SK-N-SH (cell line): ENCODE data around the gene SLC26A4. TPM values are rescaled to one million over a fixed set of nuclear protein-coding genes. Genes with fewer than 3 reads are reported as not detected.

Experiments
- CTCF ChIA-PET: fragments of 300-600, 350-600 bp; formaldehyde crosslinking; extraction: SDS; loops from one replicate; lab custom pipeline; 2021; lab: Yijun Ruan, JAX
- POLR2A ChIA-PET: fragments of 350-600 bp; sonication (Branson Sonifier 250); formaldehyde crosslinking; extraction: SDS; loops from one replicate; lab custom pipeline; 2020; ENCODE audit warnings: antibody characterized with exemption, inconsistent platforms; lab: Yijun Ruan, JAX
- DNase-seq: peaks from one replicate; pipeline ENCODE4 v3.0.0; 2012
- H2AFZ ChIP-seq: fragments of 200-600 bp; sonication (generic); 2 replicates; pipeline ENCODE4 v1.8.1; 2016; ENCODE audit warnings: antibody characterized with exemption, mild to moderate bottlenecking, low read depth
- H3F3A ChIP-seq: fragments of 200-600 bp; sonication (generic); replicated peaks from 2 replicates; pipeline ENCODE3; 2016; ENCODE audit warnings: antibody characterized with exemption, mild to moderate bottlenecking; ENCODE audit not compliant: insufficient read depth
- H3K27ac ChIP-seq, 2 experiments: fragments of 200-500 bp in 1 of 2; fragments of 200-600 bp in 1 of 2; sonication (Bioruptor generic) in 1 of 2; sonication (generic), shearing (Covaris generic) in 1 of 2; 2 replicates each; pipeline versions ENCODE4 v1.5.1 to v1.6.1; 2014 to 2016; ENCODE audit warnings: low read depth in 2 of 2, inconsistent platforms in 1 of 2, low read length in 1 of 2, mild to moderate bottlenecking in 1 of 2, mixed read lengths in 1 of 2
- H3K27me3 ChIP-seq: fragments of 200-600 bp; sonication (generic), shearing (Covaris generic); 2 replicates; pipeline ENCODE4 v1.6.1; 2016; ENCODE audit warnings: mixed run types; ENCODE audit not compliant: insufficient read depth
- H3K36me3 ChIP-seq, 2 experiments: fragments of 200-500 bp in 1 of 2; fragments of 200-600 bp in 1 of 2; sonication (Bioruptor generic) in 1 of 2; sonication (generic) in 1 of 2; replicated peaks in 1 of 2; 2 replicates each; pipeline versions ENCODE3 to v1.5.1; 2014 to 2016; ENCODE audit warnings: low read length in 1 of 2, mild to moderate bottlenecking in 1 of 2; ENCODE audit not compliant: insufficient read depth in 2 of 2, control insufficient read depth in 1 of 2
- H3K4me1 ChIP-seq, 2 experiments: fragments of 200-500 bp in 1 of 2; fragments of 200-600 bp in 1 of 2; sonication (Bioruptor generic) in 1 of 2; sonication (generic), shearing (Covaris generic) in 1 of 2; 2 replicates each; pipeline versions ENCODE4 v1.5.1 to v1.6.1; 2014 to 2016; ENCODE audit warnings: low read depth in 1 of 2, low read length in 1 of 2, mixed run types in 1 of 2; ENCODE audit not compliant: insufficient read depth in 2 of 2, control insufficient read depth in 1 of 2
- H3K4me2 ChIP-seq: fragments of 200-600 bp; sonication (generic), shearing (Covaris generic); 2 replicates; pipeline ENCODE4 v1.6.1; 2017; ENCODE audit warnings: mixed run types
- H3K4me3 ChIP-seq, 2 experiments: fragments of 200-500 bp in 1 of 2; fragments of 200-600 bp in 1 of 2; sonication (Bioruptor generic) in 1 of 2; sonication (generic), shearing (Covaris generic) in 1 of 2; 2 replicates each; pipeline versions ENCODE4 v1.5.1 to v1.8.1; 2014 to 2016; ENCODE audit warnings: low read depth in 2 of 2, inconsistent platforms in 1 of 2, low read length in 1 of 2, mild to moderate bottlenecking in 1 of 2, mixed read lengths in 1 of 2, moderate library complexity in 1 of 2
- H3K79me2 ChIP-seq: fragments of 200-600 bp; sonication (generic); 2 replicates; pipeline ENCODE4 v1.8.1; 2017; ENCODE audit warnings: mild to moderate bottlenecking; ENCODE audit not compliant: insufficient read depth
- H3K9ac ChIP-seq: fragments of 200-600 bp; sonication (generic); 2 replicates; pipeline ENCODE4 v1.6.1; 2017; ENCODE audit warnings: mixed run types
- H3K9me2 ChIP-seq: fragments of 200-600 bp; sonication (generic); 2 replicates; pipeline ENCODE4 v1.6.1; 2017; ENCODE audit warnings: mixed run types
- H3K9me3 ChIP-seq: fragments of 200-600 bp; sonication (generic); 2 replicates; pipeline ENCODE4 v1.6.1; 2017; ENCODE audit warnings: mixed run types, mild to moderate bottlenecking, moderate library complexity
- H4K20me1 ChIP-seq: fragments of 200-600 bp; sonication (generic); 2 replicates; pipeline ENCODE4 v1.6.1; 2017; ENCODE audit warnings: mild to moderate bottlenecking, mixed run types; ENCODE audit not compliant: insufficient read depth
- CHD2 ChIP-seq: fragments of 150-350 bp; IDR thresholded peaks from 2 replicates; pipeline ENCODE4 v1.6.1; 2018; ENCODE audit warnings: low read length; ENCODE audit not compliant: partially characterized antibody
- EZH2phosphoT487 ChIP-seq: fragments of 200-600 bp; sonication (generic); IDR thresholded peaks from 2 replicates; pipeline ENCODE4 v1.6.1; 2017; ENCODE audit warnings: low read depth, mixed run types, mild to moderate bottlenecking, antibody characterized with exemption, moderate library complexity, borderline replicate concordance
- FOSL2 ChIP-seq: IDR thresholded peaks from 2 replicates; pipeline ENCODE4 v1.4.0; 2012; ENCODE audit warnings: low read depth, mild to moderate bottlenecking, moderate library complexity, borderline replicate concordance
- FOXJ3 ChIP-seq: sonication (generic); formaldehyde crosslinking; IDR thresholded peaks from 2 replicates; pipeline ENCODE4 v1.5.1; 2020; ENCODE audit warnings: mild to moderate bottlenecking, missing genetic modification reagents
- JUND ChIP-seq: IDR thresholded peaks from 2 replicates; pipeline ENCODE4 v1.4.0; 2012
- MXI1 ChIP-seq: IDR thresholded peaks from 2 replicates; pipeline ENCODE4 v1.6.1; 2012; ENCODE audit warnings: mild to moderate bottlenecking, low read depth, low read length, improper control_type of control experiment
- NFIC ChIP-seq: IDR thresholded peaks from 2 replicates; pipeline ENCODE4 v1.4.0; 2012; ENCODE audit warnings: borderline replicate concordance
- POLR2AphosphoS5 ChIP-seq: IDR thresholded peaks from 2 replicates; pipeline ENCODE4 v1.6.1; 2012; ENCODE audit warnings: low read depth, low read length
- RCOR1 ChIP-seq: fragments of 150-350 bp; IDR thresholded peaks from 2 replicates; pipeline ENCODE4 v1.6.1; 2017; ENCODE audit warnings: antibody characterized with exemption, low read length
- RFX5 ChIP-seq: IDR thresholded peaks from 2 replicates; pipeline ENCODE4 v1.6.1; 2012; ENCODE audit warnings: mild to moderate bottlenecking, improper control_type of control experiment, low read length
- SIN3A ChIP-seq: IDR thresholded peaks from 2 replicates; pipeline ENCODE4 v1.6.1; 2012; ENCODE audit warnings: low read depth, mild to moderate bottlenecking, low read length, moderate library complexity, borderline replicate concordance
- WGBS: methylation state at CpG from one replicate; pipeline ENCODE4 v1.1.6; 2017; ENCODE audit warnings: low lambda C conversion rate; 5-methylcytosine and 5-hydroxymethylcytosine counted together
- polyA plus RNA-seq, 3 experiments: library from polyadenylated mRNA; depleted of rRNA; stranded (reverse); fragments of >200 nt; gene quantifications; 2 replicates each; pipeline ENCODE4 v1.2.3, GENCODE V29; 2012
- TF ChIP-seq, protein P1 (sequence below): IDR thresholded peaks from 2 replicates; pipeline ENCODE4; 2012
- TF ChIP-seq, protein P2 (sequence below): fragments of 150-350 bp; IDR thresholded peaks from 2 replicates; pipeline ENCODE4 v1.6.1; 2016; ENCODE audit warnings: mild to moderate bottlenecking, low read depth, low read length
- TF ChIP-seq, protein P3 (sequence below): IDR thresholded peaks from 2 replicates; pipeline ENCODE4 v1.4.0; 2012; ENCODE audit warnings: low read depth, borderline replicate concordance

The SLC26A4 gene
- polyA plus RNA-seq, 1 of the 3 experiments (the other 2 are of a cell fraction), result 0.61 TPM

DNA sequence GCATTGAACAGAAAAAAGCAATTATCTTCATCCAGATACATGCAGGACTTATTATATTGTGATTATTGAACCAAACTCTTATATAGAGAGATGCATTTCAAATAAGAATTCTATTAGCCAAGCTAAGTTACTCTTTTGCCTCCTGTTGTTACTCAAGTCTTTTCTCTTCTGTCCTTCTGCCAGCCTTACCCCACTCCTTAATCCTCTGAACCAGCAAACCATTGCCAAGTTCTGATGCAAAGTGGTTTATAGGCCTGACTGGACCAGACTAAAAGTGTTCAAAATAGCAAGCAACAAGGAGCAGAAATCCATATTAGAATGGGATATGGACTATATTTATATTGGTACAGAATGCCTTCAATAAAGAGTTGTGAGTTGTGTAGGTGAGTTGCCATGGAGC lies 2.2 kb upstream of the SLC26A4 start:
- Histone ChIP-seq H3K9me3 (no peaks in the 10 kb centered on the region), H3K4me3 (no peak overlapping the region), H3F3A (no peaks in the 10 kb centered on the region), H3K4me2 (no peak overlapping the region), H3K36me3 (no peaks in the 10 kb centered on the region), H3K4me1 (peaks cover 0 to 14% of the 10 kb centered on the region in 2 experiments; a peak in 1 of 4 replicates), H3K27ac (no peak overlapping the region), H3K27me3 (peaks cover 15% of the 10 kb centered on the region), H3K9ac (no peak overlapping the region), H4K20me1 (no peaks in the 10 kb centered on the region), H3K79me2 (no peaks in the 10 kb centered on the region), H3K9me2 (no peaks in the 10 kb centered on the region), H2AFZ (no peak overlapping the region)
- TF ChIP-seq EZH2phosphoT487, result no peak
- ChIA-PET POLR2A (no interaction called here), CTCF (no interaction called here)
- no peak for DNase-seq

DNA sequence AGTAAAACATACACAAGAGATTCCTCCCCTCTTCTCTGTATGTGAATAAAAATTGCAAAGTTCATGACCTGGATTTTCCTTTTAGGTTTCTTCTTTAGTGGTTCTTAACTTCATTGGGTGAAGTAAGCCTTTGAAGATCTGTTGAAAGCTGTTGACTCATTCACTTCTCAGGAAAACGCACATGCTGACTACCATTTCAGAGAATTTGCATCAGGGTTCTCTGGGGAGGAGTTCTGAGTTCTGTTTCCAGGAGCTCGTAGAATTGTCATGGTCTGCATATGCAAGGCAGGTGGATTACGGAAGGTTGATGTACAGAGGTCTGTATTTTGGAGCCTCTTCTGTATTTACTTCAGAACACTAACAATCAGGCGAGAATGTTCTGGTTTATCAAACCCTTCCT lies 962 bp upstream of the SLC26A4 start:
- 68% methylated on average over 4 of the region's 4 CpGs for WGBS
- TF ChIP-seq, protein P1, sequence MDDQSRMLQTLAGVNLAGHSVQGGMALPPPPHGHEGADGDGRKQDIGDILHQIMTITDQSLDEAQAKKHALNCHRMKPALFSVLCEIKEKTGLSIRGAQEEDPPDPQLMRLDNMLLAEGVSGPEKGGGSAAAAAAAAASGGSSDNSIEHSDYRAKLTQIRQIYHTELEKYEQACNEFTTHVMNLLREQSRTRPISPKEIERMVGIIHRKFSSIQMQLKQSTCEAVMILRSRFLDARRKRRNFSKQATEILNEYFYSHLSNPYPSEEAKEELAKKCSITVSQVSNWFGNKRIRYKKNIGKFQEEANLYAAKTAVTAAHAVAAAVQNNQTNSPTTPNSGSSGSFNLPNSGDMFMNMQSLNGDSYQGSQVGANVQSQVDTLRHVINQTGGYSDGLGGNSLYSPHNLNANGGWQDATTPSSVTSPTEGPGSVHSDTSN, result peak; percentile 12; the same call in 1 of the 2 replicates
- no peak for TF ChIP-seq SIN3A
- peak; percentile 54; the same call in 1 of the 2 replicates for TF ChIP-seq FOSL2
- TF ChIP-seq RFX5, result no peak
- TF ChIP-seq POLR2AphosphoS5, result no peak
- TF ChIP-seq JUND, result 0 out of 2 replicates have a peak, but pooled peaks have one; percentile 32
- Histone ChIP-seq H3K36me3 (no peaks in the 10 kb centered on the region), H3K27me3 (peaks cover 15% of the 10 kb centered on the region), H3K9me2 (no peaks in the 10 kb centered on the region), H3K4me1 (peaks cover 0 to 14% of the 10 kb centered on the region in 2 experiments; a peak in 1 of 4 replicates), H3K4me2 (no peak overlapping the region), H3K9me3 (no peaks in the 10 kb centered on the region), H4K20me1 (no peaks in the 10 kb centered on the region), H2AFZ (no peak overlapping the region), H3K9ac (no peak overlapping the region), H3F3A (no peaks in the 10 kb centered on the region), H3K79me2 (no peaks in the 10 kb centered on the region), H3K4me3 (no peak overlapping the region), H3K27ac (no peak overlapping the region)
- DNase-seq, result no peak
- POLR2A ChIA-PET, result no interaction called here
- CTCF ChIA-PET, result interaction anchor here (0.7 to 1.6 kb wide), 5 partner anchors 17 to 220 kb away, joined by 3 to 4 read pairs (median 3); no protein-coding TSS in a partner anchor

DNA sequence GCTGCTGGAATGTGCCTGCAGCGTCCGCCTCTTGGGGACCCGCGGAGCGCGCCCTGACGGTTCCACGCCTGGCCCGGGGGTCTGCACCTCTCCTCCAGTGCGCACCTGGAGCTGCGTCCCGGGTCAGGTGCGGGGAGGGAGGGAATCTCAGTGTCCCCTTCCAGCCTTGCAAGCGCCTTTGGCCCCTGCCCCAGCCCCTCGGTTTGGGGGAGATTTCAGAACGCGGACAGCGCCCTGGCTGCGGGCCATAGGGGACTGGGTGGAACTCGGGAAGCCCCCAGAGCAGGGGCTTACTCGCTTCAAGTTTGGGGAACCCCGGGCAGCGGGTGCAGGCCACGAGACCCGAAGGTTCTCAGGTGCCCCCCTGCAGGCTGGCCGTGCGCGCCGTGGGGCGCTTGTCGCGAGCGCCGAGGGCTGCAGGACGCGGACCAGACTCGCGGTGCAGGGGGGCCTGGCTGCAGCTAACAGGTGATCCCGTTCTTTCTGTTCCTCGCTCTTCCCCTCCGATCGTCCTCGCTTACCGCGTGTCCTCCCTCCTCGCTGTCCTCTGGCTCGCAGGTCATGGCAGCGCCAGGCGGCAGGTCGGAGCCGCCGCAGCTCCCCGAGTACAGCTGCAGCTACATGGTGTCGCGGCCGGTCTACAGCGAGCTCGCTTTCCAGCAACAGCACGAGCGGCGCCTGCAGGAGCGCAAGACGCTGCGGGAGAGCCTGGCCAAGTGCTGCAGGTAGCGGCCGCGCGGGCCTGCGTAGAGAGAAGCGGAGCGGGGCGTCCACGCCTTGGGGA lies 645 bp downstream of the SLC26A4 start:
- no peaks in the 10 kb centered on the region for H3K9me2 ChIP-seq
- H3K4me1 ChIP-seq, result peaks cover 0 to 14% of the 10 kb centered on the region in 2 experiments; a peak in 1 of 4 replicates
- POLR2A ChIA-PET, result no interaction called here
- CTCF ChIA-PET, result interaction anchor here (0.6 to 2.2 kb wide), 27 partner anchors 9 to 1067 kb away, joined by 3 to 14 read pairs (median 3); no protein-coding TSS in a partner anchor
- H3K79me2 ChIP-seq, result no peaks in the 10 kb centered on the region
- no peak overlapping the region for H3K27ac ChIP-seq
- no peaks in the 10 kb centered on the region for H3K36me3 ChIP-seq
- peaks cover 15% of the 10 kb centered on the region for H3K27me3 ChIP-seq
- no peaks in the 10 kb centered on the region for H3F3A ChIP-seq
- no peaks in the 10 kb centered on the region for H3K9me3 ChIP-seq
- peak overlapping the region; percentile 65 for H3K4me3 ChIP-seq
- H4K20me1 ChIP-seq, result no peaks in the 10 kb centered on the region
- DNase-seq, result peak; percentile 84
- no peak overlapping the region for H3K9ac ChIP-seq
- peak overlapping the region; percentile 78 for H2AFZ ChIP-seq
- 5% methylated on average over 42 of the region's 73 CpGs for WGBS
- H3K4me2 ChIP-seq, result peak overlapping the region; percentile 91
- TF ChIP-seq NFIC, result peak; percentile 19; the same call in 1 of the 2 replicates
- TF ChIP-seq, protein P2, sequence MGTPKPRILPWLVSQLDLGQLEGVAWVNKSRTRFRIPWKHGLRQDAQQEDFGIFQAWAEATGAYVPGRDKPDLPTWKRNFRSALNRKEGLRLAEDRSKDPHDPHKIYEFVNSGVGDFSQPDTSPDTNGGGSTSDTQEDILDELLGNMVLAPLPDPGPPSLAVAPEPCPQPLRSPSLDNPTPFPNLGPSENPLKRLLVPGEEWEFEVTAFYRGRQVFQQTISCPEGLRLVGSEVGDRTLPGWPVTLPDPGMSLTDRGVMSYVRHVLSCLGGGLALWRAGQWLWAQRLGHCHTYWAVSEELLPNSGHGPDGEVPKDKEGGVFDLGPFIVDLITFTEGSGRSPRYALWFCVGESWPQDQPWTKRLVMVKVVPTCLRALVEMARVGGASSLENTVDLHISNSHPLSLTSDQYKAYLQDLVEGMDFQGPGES, result no peak
- TF ChIP-seq, protein P3, sequence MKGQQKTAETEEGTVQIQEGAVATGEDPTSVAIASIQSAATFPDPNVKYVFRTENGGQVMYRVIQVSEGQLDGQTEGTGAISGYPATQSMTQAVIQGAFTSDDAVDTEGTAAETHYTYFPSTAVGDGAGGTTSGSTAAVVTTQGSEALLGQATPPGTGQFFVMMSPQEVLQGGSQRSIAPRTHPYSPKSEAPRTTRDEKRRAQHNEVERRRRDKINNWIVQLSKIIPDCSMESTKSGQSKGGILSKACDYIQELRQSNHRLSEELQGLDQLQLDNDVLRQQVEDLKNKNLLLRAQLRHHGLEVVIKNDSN, result no peak
- peak; percentile 68 for TF ChIP-seq MXI1
- TF ChIP-seq POLR2AphosphoS5, result no peak
- TF ChIP-seq FOXJ3, result no peak
- no peak; the same call in 1 of the 2 replicates for TF ChIP-seq RCOR1
- peak; percentile 29 for TF ChIP-seq CHD2
